Tibial artery (tissue), 4 donors: ENCODE measurements around the gene PLA2G4B.

Source experiments
- DNase-seq, 2 donors: peaks; one replicate each; pipeline ENCODE4 v3.0.0-alpha.2; 2019
- H3K27ac ChIP-seq, 2 donors: fragments of 200-600 bp; sonication (generic) in 1 of 2; 1 replicate in 1 of 2; 2 replicates in 1 of 2; pipeline ENCODE4 v1.5.1; 2018 to 2019; ENCODE audit warnings: mild to moderate bottlenecking in 1 of 2
- H3K27me3 ChIP-seq, 2 donors: fragments of 200-600 bp; sonication (generic) in 1 of 2; one replicate each; pipeline versions ENCODE4 v1.5.1 to v1.6.0; 2016 to 2019
- H3K36me3 ChIP-seq, 3 donors: fragments of 200-600 bp; sonication (generic) in 2 of 3; one replicate each; pipeline ENCODE4 v1.5.1; 2016 to 2019; ENCODE audit warnings: mild to moderate bottlenecking in 2 of 3
- H3K4me1 ChIP-seq, 4 donors: fragments of 200-600 bp; sonication (generic) in 2 of 4; 1 replicate in 3 of 4; 2 replicates in 1 of 4; pipeline ENCODE4 v1.5.1; 2016 to 2019
- H3K4me3 ChIP-seq, 2 donors: fragments of 200-600 bp; sonication (generic) in 1 of 2; 1 replicate in 1 of 2; 2 replicates in 1 of 2; pipeline ENCODE4 v1.5.1; 2018 to 2019; ENCODE audit warnings: mild to moderate bottlenecking in 2 of 2
- H3K9me3 ChIP-seq, 3 donors: fragments of 200-600 bp; sonication (generic) in 1 of 3; one replicate each; pipeline ENCODE4 v1.5.1; 2016 to 2019
- CTCF ChIP-seq, 2 experiments: fragments of 200-600 bp in 1 of 2; fragments of 450-650 bp in 1 of 2; IDR thresholded peaks; one replicate each; pipeline ENCODE4 v1.5.1; 2017 to 2019; ENCODE audit warnings: antibody characterized with exemption in 2 of 2, mild to moderate bottlenecking in 1 of 2, moderate library complexity in 1 of 2
- intact Hi-C: fragments of 100-400 bp; cut with DNase I; formaldehyde crosslinking; loops from one replicate; pipeline ENCODE4 v1.15.0; 2023; ENCODE audit warnings: low total_unique reads

PLA2G4B gene

GRCh38 chr15:41868321-41868720 is 29.7 kb downstream of the PLA2G4B start:
- no peak overlapping the region for H3K27ac ChIP-seq
- H3K9me3 ChIP-seq: no peaks in the 10 kb centered on the region
- H3K27me3 ChIP-seq: no peaks in the 10 kb centered on the region
- no peak for TF ChIP-seq CTCF (IDR thresholded peaks at IDR 0.05)
- no peaks in the 10 kb centered on the region for H3K36me3 ChIP-seq
- no peaks in the 10 kb centered on the region for H3K4me1 ChIP-seq
- DNase-seq: no peak
- intact Hi-C loops: no loop called here
- no peak overlapping the region for H3K4me3 ChIP-seq

- H3K27ac ChIP-seq: no peak overlapping the region
- TF ChIP-seq CTCF (IDR thresholded peaks at IDR 0.05): no peak
- H3K4me1 ChIP-seq: no peaks in the 10 kb centered on the region
- H3K9me3 ChIP-seq: no peaks in the 10 kb centered on the region
- H3K4me3 ChIP-seq: no peak overlapping the region
- H3K36me3 ChIP-seq: no peaks in the 10 kb centered on the region
- no peaks in the 10 kb centered on the region for H3K27me3 ChIP-seq
- DNase-seq: no peak
- intact Hi-C loops: no loop called here
Measured at GRCh38 chr15:41869770-41870688, 31.4 kb downstream of the PLA2G4B start.

- no peaks in the 10 kb centered on the region for H3K9me3 ChIP-seq
- no peak for TF ChIP-seq CTCF (IDR thresholded peaks at IDR 0.05)
- H3K4me1 ChIP-seq: no peaks in the 10 kb centered on the region
- H3K4me3 ChIP-seq: no peak overlapping the region
- no peaks in the 10 kb centered on the region for H3K36me3 ChIP-seq
- DNase-seq: no peak
- no peak overlapping the region for H3K27ac ChIP-seq
- no peaks in the 10 kb centered on the region for H3K27me3 ChIP-seq
- intact Hi-C loops: no loop called here
Measured at GRCh38 chr15:41870689-41871081, 32.0 kb downstream of the PLA2G4B start.

- TF ChIP-seq CTCF (IDR thresholded peaks at IDR 0.05): no peak
Measured at GRCh38 chr15:41871175-41871905, 32.7 kb downstream of the PLA2G4B start.

DNA sequence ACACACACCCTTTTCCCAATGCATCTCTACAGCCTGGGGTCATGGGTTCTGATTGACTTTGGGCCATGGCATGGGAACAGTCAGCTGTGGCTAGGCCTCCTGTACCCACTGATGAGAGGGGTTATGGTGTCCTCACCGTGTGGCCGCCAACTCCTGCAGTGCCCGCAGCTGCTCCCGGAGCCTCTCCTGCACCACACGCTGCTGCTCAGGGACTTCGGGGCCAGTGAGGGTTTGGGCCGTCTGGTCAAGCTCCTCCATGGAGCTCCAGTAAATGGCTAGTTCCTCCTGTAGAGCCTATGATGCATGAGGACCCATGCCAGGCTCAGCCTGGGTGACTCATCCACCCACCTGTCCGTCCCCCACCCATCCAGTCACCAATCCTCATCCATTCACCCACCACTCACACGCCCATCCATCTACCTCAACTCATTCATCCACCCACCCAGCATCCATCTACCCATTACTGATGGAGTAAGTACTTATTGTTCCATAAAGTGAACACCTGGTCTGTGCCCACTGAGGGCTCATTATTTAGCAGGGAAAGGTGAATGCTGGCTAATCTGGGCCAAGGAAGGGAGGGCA is 33.6 kb downstream of the PLA2G4B start:
- H3K4me1 ChIP-seq: no peaks in the 10 kb centered on the region
- no peaks in the 10 kb centered on the region for H3K9me3 ChIP-seq
- no peak overlapping the region for H3K27ac ChIP-seq
- H3K4me3 ChIP-seq: no peak overlapping the region
- no peaks in the 10 kb centered on the region for H3K27me3 ChIP-seq
- intact Hi-C loops: no loop called here
- no peak for TF ChIP-seq CTCF (IDR thresholded peaks at IDR 0.05)
- no peaks in the 10 kb centered on the region for H3K36me3 ChIP-seq
- no peak for DNase-seq

More at GRCh38 chr15:41871175-41871905, 32.7 kb downstream of the PLA2G4B start:
- intact Hi-C loops: no loop called here
- H3K4me3 ChIP-seq: no peak overlapping the region
- no peaks in the 10 kb centered on the region for H3K27me3 ChIP-seq
- no peaks in the 10 kb centered on the region for H3K9me3 ChIP-seq
- H3K27ac ChIP-seq: no peak overlapping the region
- H3K4me1 ChIP-seq: no peaks in the 10 kb centered on the region
- no peaks in the 10 kb centered on the region for H3K36me3 ChIP-seq
- DNase-seq: no peak
